PC-3 (cell line): ENCODE results near the gene IDH3G. TPM values are rescaled to one million over a fixed set of nuclear protein-coding genes. Genes with fewer than 3 reads are reported as not detected.

Experiments
- ATAC-seq: fragments of 200-7000 bp; cut with Tn5 transposase; 2 replicates; pipeline ENCODE4 v1.9.1; 2020; ENCODE audit warnings: mild to moderate bottlenecking, moderate library complexity
- Bru-seq: library from RNA; stranded (reverse); fragments of 400-500 nt; gene quantifications from one replicate; lab custom pipeline; 2021; lab: Mats Ljungman, UMichigan
- BruChase-seq, 2 experiments: library from RNA; stranded (reverse); fragments of 400-500 nt; gene quantifications; one replicate each; lab custom pipeline; 2021; lab: Mats Ljungman, UMichigan
- BruUV-seq: library from RNA; stranded (reverse); fragments of 400-500 nt; replicated peaks from 2 replicates; lab custom pipeline; 2021; lab: Mats Ljungman, UMichigan
- CTCF ChIA-PET: fragments of 300-600 bp; sonication (Branson Sonifier 250); formaldehyde crosslinking; loops from one replicate; lab custom pipeline; 2022; ENCODE audit warnings: antibody characterized with exemption; lab: Charles Lee
- POLR2A ChIA-PET: fragments of 300-600 bp; sonication (Branson Sonifier 250); formaldehyde crosslinking; loops from one replicate; lab custom pipeline; 2022; ENCODE audit warnings: antibody characterized with exemption; ENCODE audit not compliant: unreplicated experiment; lab: Charles Lee
- DNase-seq: peaks from one replicate; pipeline ENCODE4 v3.0.0-alpha.2; 2015
- H2AFZ ChIP-seq: fragments of 300-600 bp; sonication (generic); 2 replicates; pipeline ENCODE4 v1.6.0; 2016; ENCODE audit warnings: antibody characterized with exemption, low read length
- H3F3A ChIP-seq: fragments of 300-600 bp; sonication (generic); one replicate; pipeline ENCODE4 v1.6.0; 2017; ENCODE audit warnings: antibody characterized with exemption, low read length, control low read depth, mild to moderate bottlenecking; ENCODE audit not compliant: unreplicated experiment
- H3K27ac ChIP-seq: fragments of 300-600 bp; sonication (generic); 2 replicates; pipeline ENCODE4 v1.5.1; 2016; ENCODE audit warnings: mild to moderate bottlenecking, low read length
- H3K27me3 ChIP-seq: fragments of 300-600 bp; sonication (generic); 2 replicates; pipeline ENCODE4 v1.6.1; 2016; ENCODE audit warnings: low read length, mixed read lengths
- H3K36me3 ChIP-seq: fragments of 300-600 bp; sonication (generic); 2 replicates; pipeline ENCODE4 v1.6.1; 2016; ENCODE audit warnings: low read depth, mixed run types, low read length, mixed read lengths
- H3K4me1 ChIP-seq: fragments of 300-600 bp; sonication (generic); 2 replicates; pipeline ENCODE4 v1.5.1; 2016; ENCODE audit warnings: low read length; ENCODE audit not compliant: insufficient read depth
- H3K4me2 ChIP-seq: fragments of 300-600 bp; sonication (generic); 2 replicates; pipeline ENCODE4 v1.6.0; 2016; ENCODE audit warnings: low read length
- H3K4me3 ChIP-seq: fragments of 300-600 bp; sonication (generic); 2 replicates; pipeline ENCODE4 v1.5.1; 2016; ENCODE audit warnings: mild to moderate bottlenecking, low read length, mixed read lengths
- H3K79me2 ChIP-seq: fragments of 300-600 bp; sonication (generic); 2 replicates; pipeline ENCODE4 v1.6.1; 2017; ENCODE audit warnings: low read length, mixed read lengths
- H3K9ac ChIP-seq: fragments of 300-600 bp; sonication (generic); 2 replicates; pipeline ENCODE4 v1.6.0; 2016; ENCODE audit warnings: mild to moderate bottlenecking, low read length
- H3K9me2 ChIP-seq: fragments of 300-600 bp; sonication (generic); replicated peaks from 2 replicates; pipeline ENCODE4 v1.6.1; 2016; ENCODE audit warnings: mixed run types, low read length, mixed read lengths
- H3K9me3 ChIP-seq: fragments of 300-600 bp; sonication (generic); 2 replicates; pipeline ENCODE4 v1.6.1; 2016; ENCODE audit warnings: low read length, mixed read lengths
- H4K20me1 ChIP-seq: fragments of 300-600 bp; sonication (generic); 2 replicates; pipeline ENCODE4 v1.6.1; 2016; ENCODE audit warnings: low read length, mixed read lengths
- EZH2 ChIP-seq: fragments of 300-600 bp; sonication (generic); IDR thresholded peaks from one replicate; pipeline ENCODE4 v1.6.1; 2017; ENCODE audit warnings: antibody characterized with exemption, mild to moderate bottlenecking, low read length; ENCODE audit not compliant: unreplicated experiment
- EZH2phosphoT487 ChIP-seq: fragments of 300-600 bp; sonication (generic); IDR thresholded peaks from 2 replicates; pipeline ENCODE4 v1.6.1; 2018; ENCODE audit warnings: mild to moderate bottlenecking, antibody characterized with exemption, low read length, borderline replicate concordance
- intact Hi-C: fragments of 100-400 bp; cut with micrococcal nuclease; formaldehyde crosslinking; loops from 2 replicates; pipeline ENCODE4 v1.9.0; 2023
- long read RNA-seq: library from polyadenylated mRNA; unstranded; transcript quantifications from one replicate; pipeline ENCODE4 v2.0.0, GENCODE V29; 2021; ENCODE audit not compliant: unreplicated experiment
- total RNA-seq: library from RNA; depleted of rRNA; stranded (reverse); fragments of >200 nt; gene quantifications from 2 replicates; pipeline ENCODE4 v1.2.3, GENCODE V29; 2014; rRNA removed
- TF ChIP-seq, protein P1 (sequence below): fragments of 300-600 bp; sonication (generic); conservative IDR thresholded peaks from 2 replicates; pipeline ENCODE4 v1.5.1; 2017; ENCODE audit warnings: antibody characterized with exemption, low read depth, mild to moderate bottlenecking, low read length

IDH3G gene
- total RNA-seq (88.6 and 104 TPM in 2 replicates), Bru-seq, nascent RNA (percentile 85 among the genes with signal in this experiment), BruChase-seq, experiment 1, labeled RNA remaining after a 6-hour chase (percentile 87 among the genes with signal in this experiment), BruChase-seq, experiment 2, labeled RNA remaining after a 2-hour chase (percentile 88 among the genes with signal in this experiment)
- long read RNA-seq, partial matches to known transcripts, result 17 of 182 reads
- long read RNA-seq, other reads (novel, unspliced or antisense), result 165 of 182 reads

DNA sequence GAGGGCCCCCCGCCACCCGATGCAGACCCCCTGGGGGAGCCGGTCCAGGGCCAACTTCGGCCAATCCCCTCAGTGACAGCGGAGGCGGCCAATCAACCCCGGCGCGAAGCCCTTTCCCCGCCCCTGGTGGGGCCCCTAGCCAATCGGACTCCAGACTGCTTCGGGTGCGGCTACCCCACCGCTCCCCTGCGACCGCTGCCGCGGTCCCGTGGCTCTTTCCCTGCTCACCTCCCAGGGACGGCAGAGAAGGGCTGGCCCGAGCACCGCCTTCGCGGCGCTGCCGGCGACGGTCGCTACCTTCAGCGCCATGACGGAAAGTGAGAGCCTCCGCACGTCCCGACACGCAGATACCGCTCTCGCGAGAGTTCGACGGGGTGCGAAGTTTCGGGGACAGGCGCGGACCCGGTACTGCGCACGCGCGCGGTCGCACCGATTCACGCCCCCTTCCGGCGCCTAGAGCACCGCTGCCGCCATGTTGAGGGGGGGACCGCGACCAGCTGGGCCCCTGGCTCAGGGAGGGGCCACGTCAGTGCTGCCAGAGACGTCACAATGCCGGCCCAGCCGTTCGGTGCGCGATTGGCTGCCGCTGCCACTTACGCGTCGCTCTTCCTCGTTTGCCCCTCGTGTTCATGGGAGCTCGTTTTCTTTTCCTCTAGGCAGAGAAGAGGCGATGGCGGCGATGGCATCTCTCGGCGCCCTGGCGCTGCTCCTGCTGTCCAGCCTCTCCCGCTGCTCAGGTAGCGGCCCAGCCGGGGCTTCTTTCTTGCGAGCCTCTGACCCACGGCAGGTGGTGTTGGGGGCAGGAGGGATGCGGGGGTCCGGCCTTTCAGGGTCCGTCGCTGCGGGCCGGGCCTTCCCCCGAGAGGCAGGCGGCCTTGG, at the start of gene IDH3G, which contains the start of gene SSR4:
IDH3G (minus strand) TSS at position 358 of the 879 bp plus-strand sequence; CDS start at position 309, 49 bp downstream.
SSR4 (plus strand) TSS at position 651 of the 879 bp plus-strand sequence; CDS start at position 671, 20 bp downstream.
- POLR2A ChIA-PET, result no interaction called here
- peak; percentile 94 for DNase-seq
- BruUV-seq, result no TSS peak

DNA sequence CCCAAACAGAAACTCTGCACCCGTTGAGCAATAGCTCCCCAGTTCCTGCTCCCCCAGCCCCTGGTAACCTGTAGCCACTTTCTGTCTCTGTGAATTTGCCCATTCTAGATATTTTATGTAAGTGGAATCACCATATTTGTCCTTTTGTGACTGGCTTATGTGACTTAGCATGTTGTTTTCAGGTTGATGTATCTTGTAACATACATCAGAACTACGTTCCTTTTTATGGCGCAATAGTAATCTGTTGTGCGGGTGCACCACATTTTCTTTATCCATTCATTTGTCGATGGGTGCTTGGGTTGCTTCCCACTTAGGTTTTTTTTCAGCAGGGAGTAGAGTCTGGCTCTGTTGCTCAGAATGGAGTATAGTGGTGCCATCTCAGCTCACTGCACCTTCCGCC, 42.7 kb upstream of the IDH3G start:
- no peak overlapping the region for H3K4me2 ChIP-seq
- DNase-seq (no peak), ATAC-seq (no peak)
- H3K79me2 ChIP-seq, result no peaks in the 10 kb centered on the region
- no peaks in the 10 kb centered on the region for H4K20me1 ChIP-seq
- H3K9me3 ChIP-seq, result no peaks in the 10 kb centered on the region
- H3K36me3 ChIP-seq, result no peaks in the 10 kb centered on the region
- TF ChIP-seq EZH2phosphoT487 (no peak), EZH2 (no peak)
- TF ChIP-seq, protein P1, sequence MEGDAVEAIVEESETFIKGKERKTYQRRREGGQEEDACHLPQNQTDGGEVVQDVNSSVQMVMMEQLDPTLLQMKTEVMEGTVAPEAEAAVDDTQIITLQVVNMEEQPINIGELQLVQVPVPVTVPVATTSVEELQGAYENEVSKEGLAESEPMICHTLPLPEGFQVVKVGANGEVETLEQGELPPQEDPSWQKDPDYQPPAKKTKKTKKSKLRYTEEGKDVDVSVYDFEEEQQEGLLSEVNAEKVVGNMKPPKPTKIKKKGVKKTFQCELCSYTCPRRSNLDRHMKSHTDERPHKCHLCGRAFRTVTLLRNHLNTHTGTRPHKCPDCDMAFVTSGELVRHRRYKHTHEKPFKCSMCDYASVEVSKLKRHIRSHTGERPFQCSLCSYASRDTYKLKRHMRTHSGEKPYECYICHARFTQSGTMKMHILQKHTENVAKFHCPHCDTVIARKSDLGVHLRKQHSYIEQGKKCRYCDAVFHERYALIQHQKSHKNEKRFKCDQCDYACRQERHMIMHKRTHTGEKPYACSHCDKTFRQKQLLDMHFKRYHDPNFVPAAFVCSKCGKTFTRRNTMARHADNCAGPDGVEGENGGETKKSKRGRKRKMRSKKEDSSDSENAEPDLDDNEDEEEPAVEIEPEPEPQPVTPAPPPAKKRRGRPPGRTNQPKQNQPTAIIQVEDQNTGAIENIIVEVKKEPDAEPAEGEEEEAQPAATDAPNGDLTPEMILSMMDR, result no peak
- H3K9ac ChIP-seq, result no peak overlapping the region
- H3K4me3 ChIP-seq, result no peak overlapping the region
- intact Hi-C loops, result no loop called here
- no TSS peak for BruUV-seq
- no peaks in the 10 kb centered on the region for H3K9me2 ChIP-seq
- no peak overlapping the region for H2AFZ ChIP-seq
- POLR2A ChIA-PET, result no interaction called here
- H3K27me3 ChIP-seq, result peaks cover 18% of the 10 kb centered on the region
- H3K27ac ChIP-seq, result no peak overlapping the region
- no peaks in the 10 kb centered on the region for H3F3A ChIP-seq
- no peaks in the 10 kb centered on the region for H3K4me1 ChIP-seq
- CTCF ChIA-PET, result no interaction called here

More for the DNA sequence above, at the start of gene IDH3G, which contains the start of gene SSR4:
- Histone ChIP-seq H3K9ac (peak within 1 kb of the TSS; percentile 98), H3K4me3 (peak within 1 kb of the TSS; percentile 90), H2AFZ (peak within 1 kb of the TSS; percentile 82), H3K4me2 (peak within 1 kb of the TSS; percentile 98), H3K79me2 (peaks cover 61% of the 10 kb centered on the region), H3F3A (no peaks in the 10 kb centered on the region), H3K27me3 (no peaks in the 10 kb centered on the region), H3K36me3 (peaks cover 8% of the 10 kb centered on the region; the same call in 1 of the 2 replicates), H3K9me3 (no peaks in the 10 kb centered on the region), H3K27ac (peak within 1 kb of the TSS; percentile 78), H4K20me1 (no peaks in the 10 kb centered on the region), H3K4me1 (peaks cover 21% of the 10 kb centered on the region), H3K9me2 (no peaks in the 10 kb centered on the region)
- intact Hi-C loops, result loop anchor here (2.0 kb wide), 1 partner anchor 29 kb away; the partner anchor contains the start of gene PLXNB3
- TF ChIP-seq, protein P1, result no peak
- TF ChIP-seq EZH2phosphoT487 (no peak), EZH2 (no peak)
- CTCF ChIA-PET, result interaction anchor here (0.6 kb wide), 1 partner anchor 15 kb away, joined by 3 read pairs; no protein-coding TSS in a partner anchor
- ATAC-seq, result peak; percentile 87
